HepG2 (cell line): ENCODE measurements around the gene LRFN2. TPM values are rescaled to one million over a fixed set of nuclear protein-coding genes. Genes with fewer than 3 reads are reported as not detected.

ENCODE experiments used
- ATAC-seq: fragments of 200-7000 bp; cut with Tn5 transposase; 3 replicates; pipeline ENCODE4 v1.9.1; 2020; ENCODE audit warnings: mild to moderate bottlenecking, moderate library complexity
- BruUV-seq: library from RNA; stranded (reverse); fragments of 400-500 nt; replicated peaks from 2 replicates; lab custom pipeline; 2021; lab: Mats Ljungman, UMichigan
- CTCF ChIA-PET: fragments of 300-600 bp; formaldehyde crosslinking; extraction: SDS; loops from one replicate; lab custom pipeline; 2021; ENCODE audit warnings: low total read pairs, inconsistent platforms, low intra/inter-chr PET ratio; lab: Yijun Ruan, JAX
- POLR2A ChIA-PET: fragments of 350-600 bp; sonication (Branson Sonifier 250); formaldehyde crosslinking; loops from one replicate; lab custom pipeline; 2020; ENCODE audit warnings: antibody characterized with exemption, inconsistent platforms; lab: Yijun Ruan, JAX
- DNase-seq: peaks from one replicate; pipeline ENCODE4 v3.0.0-alpha.2; 2015; ENCODE audit warnings: low spot score
- FAIRE-seq: peaks from 3 replicates; lab custom pipeline; 2011; peaks lifted over from hg19 to GRCh38; lab: Jason Lieb, UNC
- H2AFZ ChIP-seq: one replicate; pipeline ENCODE4 v1.6.1; 2011; ENCODE audit warnings: low read length, inconsistent platforms
- H3K27ac ChIP-seq: fragments of 300-600 bp; 3 replicates; pipeline ENCODE4 v1.8.0; 2011; ENCODE audit warnings: mixed run types, mild to moderate bottlenecking, mixed read lengths, low read length, inconsistent platforms; ENCODE audit not compliant: insufficient read depth; ENCODE audit errors: extremely low read length
- H3K27me3 ChIP-seq, 2 experiments: fragments of 200-600 bp in 1 of 2; 2 replicates in 1 of 2; 3 replicates in 1 of 2; pipeline versions ENCODE4 v1.6.0 to v1.8.0; 2011; ENCODE audit warnings: low read length in 2 of 2, mild to moderate bottlenecking in 2 of 2, moderate library complexity in 2 of 2, inconsistent platforms in 1 of 2; ENCODE audit not compliant: insufficient read depth in 2 of 2, control insufficient read depth in 1 of 2
- H3K36me3 ChIP-seq, 2 experiments: fragments of 200-600 bp in 1 of 2; replicated peaks in 1 of 2; 2 replicates in 1 of 2; 3 replicates in 1 of 2; pipeline versions ENCODE4 v1.5.1 to v1.8.0; 2011; ENCODE audit warnings: low read length in 2 of 2, inconsistent platforms in 1 of 2; ENCODE audit not compliant: insufficient read depth in 2 of 2, control insufficient read depth in 1 of 2
- H3K4me1 ChIP-seq: 2 replicates; pipeline ENCODE4 v1.5.1; 2012; ENCODE audit warnings: low read length, inconsistent platforms; ENCODE audit not compliant: insufficient read depth
- H3K4me2 ChIP-seq: 2 replicates; pipeline ENCODE4 v1.6.0; 2011; ENCODE audit warnings: low read depth, low read length, inconsistent platforms
- H3K4me3 ChIP-seq, 3 experiments: fragments of 200-600 bp in 1 of 3; sonication (generic), shearing (Covaris generic) in 1 of 3; replicated peaks in 1 of 3; 2 replicates each; pipeline ENCODE4 v1.5.1; 2011 to 2016; ENCODE audit warnings: low read length in 3 of 3, inconsistent platforms in 2 of 3, low read depth in 2 of 3, mild to moderate bottlenecking in 2 of 3, control low read depth in 1 of 3, mixed read lengths in 1 of 3; ENCODE audit not compliant: insufficient read depth in 1 of 3
- H3K79me2 ChIP-seq: one replicate; pipeline ENCODE4 v1.6.1; 2011; ENCODE audit warnings: low read length, inconsistent platforms; ENCODE audit not compliant: insufficient read depth
- H3K9ac ChIP-seq: 2 replicates; pipeline ENCODE4 v1.6.0; 2011; ENCODE audit warnings: mild to moderate bottlenecking, low read depth, low read length, inconsistent platforms; ENCODE audit not compliant: insufficient read depth
- H3K9me3 ChIP-seq: 2 replicates; pipeline ENCODE4 v1.5.1; 2012; ENCODE audit warnings: mild to moderate bottlenecking, low read length
- H4K20me1 ChIP-seq: 2 replicates; pipeline ENCODE4 v1.6.0; 2011; ENCODE audit warnings: inconsistent platforms, mild to moderate bottlenecking, low read length, moderate library complexity; ENCODE audit not compliant: insufficient read depth
- CENPX ChIP-seq: sonication (generic); formaldehyde crosslinking; IDR thresholded peaks from 2 replicates; pipeline ENCODE4 v1.9.0; 2021; ENCODE audit warnings: mild to moderate bottlenecking, missing genetic modification reagents, moderate library complexity
- ELK4 ChIP-seq: sonication (generic); formaldehyde crosslinking; IDR thresholded peaks from 2 replicates; pipeline ENCODE4 v1.9.0; 2021; ENCODE audit warnings: missing genetic modification reagents, borderline replicate concordance
- HOXA7 ChIP-seq: sonication (generic); formaldehyde crosslinking; IDR thresholded peaks from 2 replicates; pipeline ENCODE4 v1.8.1; 2022; ENCODE audit warnings: mild to moderate bottlenecking, missing genetic modification reagents, moderate library complexity
- MAFK ChIP-seq, 2 experiments: IDR thresholded peaks in 1 of 2; conservative IDR thresholded peaks in 1 of 2; 2 replicates each; pipeline ENCODE4 v1.6.1; 2011; ENCODE audit warnings: improper control_type of control experiment in 2 of 2, low read length in 2 of 2
- MBD4 ChIP-seq: IDR thresholded peaks from 2 replicates; pipeline ENCODE4 v1.6.1; 2012; ENCODE audit warnings: low read length, inconsistent platforms, borderline replicate concordance
- PHF8 ChIP-seq: sonication (generic); formaldehyde crosslinking; IDR thresholded peaks from 2 replicates; pipeline ENCODE4 v1.5.0; 2020; ENCODE audit warnings: missing genetic modification reagents
- SKIL ChIP-seq: sonication (generic); formaldehyde crosslinking; IDR thresholded peaks from 2 replicates; pipeline ENCODE4 v1.8.0; 2022; ENCODE audit warnings: missing genetic modification reagents, mild to moderate bottlenecking, moderate library complexity, borderline replicate concordance
- ZBTB49 ChIP-seq: sonication (generic); formaldehyde crosslinking; IDR thresholded peaks from 2 replicates; pipeline ENCODE4 v1.4.0; 2020; ENCODE audit warnings: missing genetic modification reagents, borderline replicate concordance
- ZNF224 ChIP-seq: sonication (generic); formaldehyde crosslinking; IDR thresholded peaks from 2 replicates; pipeline ENCODE4 v1.5.0; 2020; ENCODE audit warnings: mild to moderate bottlenecking, missing genetic modification reagents
- ZNF552 ChIP-seq: sonication (generic); formaldehyde crosslinking; IDR thresholded peaks from 2 replicates; pipeline ENCODE4 v1.9.0; 2022; ENCODE audit warnings: missing genetic modification reagents, mild to moderate bottlenecking, borderline replicate concordance
- WGBS: methylation state at CpG from one replicate; pipeline ENCODE4 v1.1.6; 2017; ENCODE audit warnings: low lambda C conversion rate; 5-methylcytosine and 5-hydroxymethylcytosine counted together
- in situ Hi-C: cut with HindIII; loops from 2 replicates; pipeline ENCODE4 v1.10.0; 2017; ENCODE audit warnings: low pct_unique_long_range_greater_than_20kb; ENCODE audit not compliant: extremely low pct_ligation_motif_present
- intact Hi-C: fragments of 100-400 bp; cut with micrococcal nuclease; formaldehyde crosslinking; loops from one replicate; pipeline ENCODE4 v1.10.0; 2022; ENCODE audit not compliant: unreplicated experiment
- polyA plus RNA-seq, 8 experiments: library from polyadenylated mRNA; depleted of rRNA in 3 of 8; stranded (reverse) in 7 of 8; unstranded in 1 of 8; fragments of >200 nt; fragmentation: Illumina TruSeq in 4 of 8; extraction: Trizol in 4 of 8; gene quantifications; 2 replicates each; pipeline versions ENCODE4 v1.2.1 to v1.2.3, GENCODE V29; 2011 to 2016; ENCODE audit warnings: low read depth in 4 of 8, missing spikeins in 1 of 8, mixed read lengths in 1 of 8; ENCODE audit not compliant: insufficient read depth in 1 of 8
- total RNA-seq, 5 experiments: library from RNA; depleted of rRNA; stranded (reverse); fragments of >200 nt; fragmentation: Illumina TruSeq; extraction: Trizol; gene quantifications; 2 replicates each; pipeline ENCODE4 v1.2.3, GENCODE V29; 2016; ENCODE audit warnings: low read depth in 1 of 5
- TF ChIP-seq, protein P1 (sequence below): sonication (generic); formaldehyde crosslinking; IDR thresholded peaks from 2 replicates; pipeline ENCODE4 v1.4.0; 2020; ENCODE audit warnings: missing genetic modification reagents

Gene LRFN2
- total and polyA plus RNA-seq, 2 of the 13 experiments (the other 11 are each of a cell fraction or from before 2014, with no cell fraction given), result not detected

DNA sequence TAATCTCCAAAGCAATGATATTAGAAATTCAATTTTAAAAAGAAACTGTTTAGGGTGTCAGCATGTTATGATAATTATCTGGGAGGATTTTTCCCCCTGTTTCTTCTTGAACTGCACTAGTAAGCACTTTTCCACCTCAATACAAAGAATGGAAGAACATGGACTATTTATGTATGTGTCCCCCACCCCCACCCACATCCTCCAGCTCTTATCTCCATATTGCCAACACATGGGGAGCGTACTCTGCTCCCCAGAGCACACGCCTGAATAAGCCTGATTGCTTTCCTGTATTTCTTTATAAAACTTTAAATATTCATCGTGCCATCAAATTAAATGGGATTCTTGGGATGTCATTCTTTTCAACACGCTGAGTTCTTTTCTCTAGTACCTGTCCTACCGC, 11.4 kb upstream of the LRFN2 start:
- no peaks in the 10 kb centered on the region for H3K4me1 ChIP-seq
- ChIA-PET CTCF (no interaction called here), POLR2A (no interaction called here)
- TF ChIP-seq ELK4 (CRISPR knock-in tag) (no peak), MAFK (conservative IDR thresholded peaks at IDR 0.05 in 1 of 2, IDR thresholded peaks at IDR 0.05 in 1 of 2; ENCODE audit: low read length in 2 of 2) (peak in 1 of 2 experiments; percentile 43; a peak in 2 of 4 replicates)
- no peak overlapping the region for H3K9ac ChIP-seq
- H3K9me3 ChIP-seq, result no peaks in the 10 kb centered on the region
- ATAC-seq (no peak), FAIRE-seq (no peak), DNase-seq (no peak)
- BruUV-seq, result no TSS peak
- in situ Hi-C loops, result no loop called here
- no peak overlapping the region for H3K27ac ChIP-seq
- H4K20me1 ChIP-seq, result no peaks in the 10 kb centered on the region
- 8% methylated on average over 5 of the region's 5 CpGs for WGBS
- peaks cover 0 to 5% of the 10 kb centered on the region in 2 experiments; a peak in 2 of 5 replicates for H3K27me3 ChIP-seq
- no peaks in the 10 kb centered on the region for H3K79me2 ChIP-seq
- H3K4me2 ChIP-seq, result no peak overlapping the region
- intact Hi-C loops, result no loop called here
- H2AFZ ChIP-seq, result no peak overlapping the region
- no peaks in the 10 kb centered on the region for H3K36me3 ChIP-seq
- H3K4me3 ChIP-seq, result no peak overlapping the region

GRCh38 chr6:40597301-40597700, 10.1 kb upstream of the LRFN2 start:
- ATAC-seq, result no peak
- intact Hi-C loops, result no loop called here
- CTCF ChIA-PET, result no interaction called here
- in situ Hi-C loops, result no loop called here
- Histone ChIP-seq H3K36me3 (no peaks in the 10 kb centered on the region), H3K4me2 (no peak overlapping the region), H3K4me3 (no peak overlapping the region), H3K4me1 (no peaks in the 10 kb centered on the region), H4K20me1 (no peaks in the 10 kb centered on the region), H3K9me3 (no peaks in the 10 kb centered on the region), H3K27ac (no peak overlapping the region), H3K27me3 (peaks cover 0 to 5% of the 10 kb centered on the region in 2 experiments; a peak in 2 of 5 replicates), H3K79me2 (no peaks in the 10 kb centered on the region), H3K9ac (no peak overlapping the region), H2AFZ (no peak overlapping the region)
- BruUV-seq, result no TSS peak
- no peak for FAIRE-seq
- DNase-seq, result no peak
- POLR2A ChIA-PET, result no interaction called here
- 2% methylated on average over 3 of the region's 3 CpGs for WGBS
- no peak for TF ChIP-seq CENPX
- TF ChIP-seq SKIL (CRISPR knock-in tag), result no peak
- TF ChIP-seq HOXA7 (CRISPR knock-in tag), result no peak
- TF ChIP-seq, protein P1, sequence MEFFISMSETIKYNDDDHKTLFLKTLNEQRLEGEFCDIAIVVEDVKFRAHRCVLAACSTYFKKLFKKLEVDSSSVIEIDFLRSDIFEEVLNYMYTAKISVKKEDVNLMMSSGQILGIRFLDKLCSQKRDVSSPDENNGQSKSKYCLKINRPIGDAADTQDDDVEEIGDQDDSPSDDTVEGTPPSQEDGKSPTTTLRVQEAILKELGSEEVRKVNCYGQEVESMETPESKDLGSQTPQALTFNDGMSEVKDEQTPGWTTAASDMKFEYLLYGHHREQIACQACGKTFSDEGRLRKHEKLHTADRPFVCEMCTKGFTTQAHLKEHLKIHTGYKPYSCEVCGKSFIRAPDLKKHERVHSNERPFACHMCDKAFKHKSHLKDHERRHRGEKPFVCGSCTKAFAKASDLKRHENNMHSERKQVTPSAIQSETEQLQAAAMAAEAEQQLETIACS (CRISPR knock-in tag), result no peak
- TF ChIP-seq MBD4, result no peak
- TF ChIP-seq ZNF224, result no peak
- TF ChIP-seq ZBTB49 (CRISPR knock-in tag), result no peak
- no peak for TF ChIP-seq PHF8 (CRISPR knock-in tag)
- no peak for TF ChIP-seq ZNF552
